Activated CD4-positive, alpha-beta T cell treated with anti-CD3 and anti-CD28 coated beads for 1 hour (primary cell): ENCODE measurements around the gene NAV1.
"Not testable (repeated sequence)": the region's sequence is repeated elsewhere in the genome, so short reads cannot be mapped to it uniquely, and the experiment has no call there.

Experiments
- DNase-seq: peaks from one replicate; pipeline ENCODE4 v3.0.0-alpha.2; 2020

The NAV1 gene

DNA sequence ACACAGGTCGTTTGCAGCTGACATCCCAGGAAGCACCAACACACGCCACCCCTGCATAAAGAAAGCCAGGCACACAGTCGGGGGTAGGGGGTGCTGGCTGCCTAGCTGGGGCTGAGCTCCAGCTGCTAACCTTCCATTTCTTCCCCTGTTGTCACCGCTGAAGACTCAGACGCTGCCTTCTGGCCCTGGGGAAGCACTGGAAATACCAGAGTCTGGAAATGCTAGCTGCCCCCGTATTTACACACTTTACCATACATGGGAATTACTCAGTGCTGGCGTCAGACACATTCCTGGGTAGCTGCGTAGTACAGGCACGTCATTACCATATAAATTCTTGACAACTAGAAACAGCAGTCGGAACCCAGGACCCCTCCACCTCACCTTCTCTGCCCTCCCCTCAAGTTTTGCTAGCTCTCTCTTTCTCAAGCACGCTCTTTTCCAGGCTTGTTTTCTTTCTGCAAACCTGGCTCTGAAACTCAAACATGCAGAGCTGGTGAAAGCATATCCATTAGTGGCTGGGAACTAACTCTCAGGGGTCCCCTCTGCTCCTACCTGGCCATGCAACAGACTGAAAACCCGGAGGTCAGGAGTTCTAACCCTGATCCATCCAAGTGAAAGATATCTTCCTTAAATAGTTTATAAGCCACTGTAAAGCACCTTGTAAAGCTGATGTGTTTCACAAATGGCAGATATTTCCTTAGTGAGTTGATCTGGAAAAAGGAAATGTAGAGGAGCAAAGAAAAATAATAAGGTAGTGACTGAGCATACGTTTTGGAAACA is 35.3 kb upstream of the NAV1 start:
- no peak for DNase-seq

DNA sequence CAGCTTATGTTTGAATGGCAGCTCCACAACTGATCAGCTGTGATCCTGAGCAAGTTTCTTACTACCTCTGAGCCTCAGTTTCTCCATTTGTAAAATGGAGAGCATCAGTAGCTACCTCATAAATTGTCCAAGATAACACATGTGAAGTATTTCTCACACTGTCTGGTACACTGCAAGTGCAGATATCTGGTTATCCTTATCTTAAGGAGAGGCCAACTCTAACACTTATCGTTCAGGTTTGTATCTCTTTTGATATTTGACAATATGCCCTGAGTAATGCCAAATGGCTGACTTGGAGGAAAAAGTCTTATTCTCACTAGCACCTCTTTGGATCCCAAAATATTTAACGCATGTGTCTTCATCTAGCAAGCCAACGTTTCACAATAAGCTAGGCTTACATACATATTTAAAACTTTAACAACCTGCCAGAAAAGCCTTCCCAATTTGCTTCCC is 34.7 kb upstream of the NAV1 start:
- no peak for DNase-seq

DNA sequence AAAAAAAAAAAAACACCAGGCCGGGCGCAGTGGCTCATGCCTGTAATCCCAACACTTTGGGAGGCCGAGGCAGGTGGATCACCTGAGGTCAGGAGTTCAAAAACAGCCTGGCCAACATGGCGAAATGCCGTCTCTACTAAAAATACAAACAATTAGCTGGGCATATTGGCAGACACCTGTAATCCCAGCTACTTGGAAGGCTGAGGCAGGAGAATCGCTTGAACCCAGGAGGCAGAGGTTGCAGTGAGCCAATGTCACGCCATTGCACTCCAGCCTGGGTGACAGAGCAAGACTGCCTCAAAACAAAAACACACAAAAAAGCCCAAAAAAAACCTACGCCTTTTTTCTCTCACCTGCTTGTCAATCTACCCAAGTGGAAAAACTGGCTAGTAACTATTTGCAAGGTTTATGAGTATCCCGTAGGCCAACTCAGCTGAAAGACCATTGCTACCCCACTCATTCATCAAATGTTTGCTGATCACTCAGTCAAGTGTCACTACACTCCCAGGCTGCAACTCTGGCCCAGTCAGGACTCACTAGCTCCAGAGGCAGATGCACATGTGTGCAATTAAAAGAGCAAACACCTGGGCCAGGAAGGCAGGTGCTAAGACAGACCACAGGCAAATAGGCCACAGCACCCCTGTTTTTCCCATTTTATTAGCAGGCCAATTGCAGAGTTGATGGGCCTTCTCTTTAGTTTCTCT is 34.0 kb upstream of the NAV1 start:
- DNase-seq = no peak

GRCh38 chr1:201505503-201505890 is 33.4 kb upstream of the NAV1 start:
- no peak for DNase-seq

GRCh38 chr1:201506092-201506491 is 32.8 kb upstream of the NAV1 start:
- no peak for DNase-seq

DNA sequence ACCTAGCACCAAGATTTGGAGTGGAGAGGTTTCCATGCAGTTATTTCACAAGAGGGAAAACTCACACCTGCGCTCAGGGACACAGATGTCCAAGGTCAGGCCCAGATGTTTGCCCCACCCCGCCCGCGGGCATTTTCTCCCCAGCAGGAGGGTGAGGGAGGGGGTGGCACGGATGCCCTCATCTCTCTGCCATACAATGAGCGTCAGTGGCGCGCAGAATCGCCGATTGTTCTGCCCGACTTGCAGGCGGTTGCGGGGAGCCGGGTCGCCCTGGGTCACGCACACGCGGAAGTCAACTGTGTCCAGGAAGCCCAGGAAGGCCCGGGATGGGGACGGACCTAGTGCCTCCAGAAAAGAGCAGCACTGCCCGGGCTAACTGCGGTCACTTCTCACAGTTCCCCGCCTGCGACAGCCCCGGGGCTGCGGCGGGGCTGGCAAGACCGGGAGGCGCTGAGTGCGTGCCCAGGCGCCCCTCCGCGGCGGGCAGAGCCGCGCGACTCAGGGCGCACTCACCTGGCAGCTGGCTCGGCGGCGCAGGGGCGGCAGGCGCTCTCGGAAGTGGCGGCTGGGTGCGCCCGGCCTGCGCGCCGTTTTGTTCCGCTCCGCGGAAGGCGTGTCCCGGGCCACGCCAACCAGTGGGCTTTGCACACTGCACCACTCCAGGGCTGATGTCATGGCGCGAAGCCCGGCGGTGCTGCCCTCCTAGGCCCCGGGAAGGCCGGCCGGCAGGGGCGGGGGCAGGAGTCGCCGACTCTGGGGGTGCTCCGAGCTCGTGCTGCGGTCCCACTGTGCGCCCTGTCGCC is 32.2 kb upstream of the NAV1 start, which contains the start of gene CSRP1:
TSS of gene CSRP1 (minus strand) at position 567 of the 803 bp plus-strand sequence. CDS start 10,820 bp downstream, outside the sequence.
- DNase-seq = peak; percentile 74

DNA sequence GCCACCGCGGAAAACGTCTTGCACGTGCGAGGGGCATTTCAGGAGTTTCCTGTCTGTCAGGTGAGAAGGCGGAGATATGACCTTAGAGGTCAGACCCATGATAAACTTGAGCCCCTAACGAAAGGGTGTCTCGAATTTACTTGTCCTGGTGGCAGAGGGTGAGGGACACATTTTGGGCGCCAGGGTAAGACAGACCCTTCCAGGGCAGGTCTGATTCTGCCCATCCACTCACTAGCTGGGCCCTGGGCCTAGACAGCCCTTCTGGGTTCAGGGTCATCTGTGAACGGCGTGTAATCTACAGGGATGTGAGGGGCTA is 31.6 kb upstream of the NAV1 start:
- DNase-seq = no peak

- no peak for DNase-seq
These were observed 30.1 kb upstream of the NAV1 start for GRCh38 chr1:201508809-201509208.

DNA sequence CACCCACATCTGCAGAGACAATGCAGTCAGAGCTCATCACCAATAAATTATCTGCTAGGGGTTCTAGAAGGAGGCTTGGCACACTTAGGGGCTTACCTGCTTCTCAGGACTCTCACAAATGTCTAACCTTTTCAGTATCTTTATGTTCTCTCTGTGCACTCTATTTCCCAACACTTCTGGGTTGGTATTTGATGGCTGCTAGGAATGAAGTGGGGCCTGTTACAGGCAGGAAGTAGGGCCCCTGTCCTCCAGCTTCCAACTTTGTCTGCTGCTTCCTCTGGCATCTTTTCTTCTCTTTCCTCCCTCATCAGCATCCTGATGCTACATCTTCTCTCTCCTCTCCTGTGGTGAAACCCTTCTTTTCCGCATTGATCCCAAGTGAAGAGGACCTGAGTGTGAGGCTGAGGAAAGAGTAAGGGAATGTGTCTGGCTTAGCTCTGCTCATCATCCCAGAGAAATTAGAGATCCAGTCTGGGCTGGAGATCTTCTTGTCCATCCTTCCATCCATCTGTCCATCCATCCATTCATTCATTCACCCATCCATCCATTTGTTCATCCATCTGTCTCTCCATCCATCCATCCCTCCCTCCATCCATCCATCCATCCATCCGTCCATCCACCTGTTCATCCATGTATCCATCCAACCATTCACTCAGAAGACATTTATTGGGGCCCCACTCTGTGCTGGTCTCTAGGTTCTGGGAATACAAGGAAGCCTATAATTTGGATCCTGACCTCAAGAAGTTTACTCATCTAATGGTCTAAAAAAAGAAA is 29.1 kb upstream of the NAV1 start:
- no peak for DNase-seq

DNA sequence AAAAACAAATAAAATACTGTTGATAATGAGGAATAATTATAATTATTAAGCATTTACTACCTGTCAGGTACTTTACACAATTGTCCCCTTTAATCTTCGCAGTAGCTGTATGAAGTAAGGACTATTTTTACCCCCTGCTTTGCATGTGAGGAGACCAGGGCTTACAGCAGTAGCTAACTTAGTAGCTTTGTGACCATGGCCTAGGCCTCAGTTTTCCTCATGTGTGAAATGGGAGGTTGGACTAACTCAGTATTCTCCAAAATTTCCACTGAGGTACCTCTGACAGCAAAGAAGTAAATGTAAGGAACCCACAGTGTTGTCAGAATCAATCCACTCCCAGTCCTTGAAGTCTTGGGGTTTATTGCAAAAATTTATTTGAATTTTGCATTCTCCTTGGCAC is 28.2 kb upstream of the NAV1 start:
- no peak for DNase-seq

DNA sequence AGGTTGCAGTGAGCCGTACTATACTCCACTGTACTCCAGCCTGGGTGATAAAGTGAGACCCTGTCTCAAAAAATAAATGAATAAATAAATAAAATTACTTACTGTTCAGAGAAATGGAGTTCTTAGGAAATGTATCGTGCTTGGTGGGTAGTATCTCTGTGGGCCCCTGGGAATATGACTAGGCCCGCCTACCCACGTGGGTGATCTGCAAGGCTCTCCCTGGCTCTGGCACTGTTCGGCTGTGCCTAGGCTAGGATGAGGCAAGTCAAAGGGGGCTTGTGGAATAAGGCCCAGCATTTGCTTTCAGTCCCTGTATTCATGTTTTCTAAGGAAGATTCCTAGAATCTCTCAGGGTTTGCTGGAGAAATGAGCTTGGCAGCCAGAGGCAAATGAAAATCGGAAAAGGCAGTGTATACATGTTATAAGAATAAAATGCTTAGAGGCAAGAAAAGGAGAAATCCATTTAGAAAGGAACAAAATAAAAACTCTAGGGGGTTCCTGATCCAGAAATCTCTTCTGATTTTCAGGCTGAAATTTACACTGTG is 27.5 kb upstream of the NAV1 start:
- DNase-seq = no peak

GRCh38 chr1:201511941-201512539 is 26.9 kb upstream of the NAV1 start:
- DNase-seq = no peak

DNA sequence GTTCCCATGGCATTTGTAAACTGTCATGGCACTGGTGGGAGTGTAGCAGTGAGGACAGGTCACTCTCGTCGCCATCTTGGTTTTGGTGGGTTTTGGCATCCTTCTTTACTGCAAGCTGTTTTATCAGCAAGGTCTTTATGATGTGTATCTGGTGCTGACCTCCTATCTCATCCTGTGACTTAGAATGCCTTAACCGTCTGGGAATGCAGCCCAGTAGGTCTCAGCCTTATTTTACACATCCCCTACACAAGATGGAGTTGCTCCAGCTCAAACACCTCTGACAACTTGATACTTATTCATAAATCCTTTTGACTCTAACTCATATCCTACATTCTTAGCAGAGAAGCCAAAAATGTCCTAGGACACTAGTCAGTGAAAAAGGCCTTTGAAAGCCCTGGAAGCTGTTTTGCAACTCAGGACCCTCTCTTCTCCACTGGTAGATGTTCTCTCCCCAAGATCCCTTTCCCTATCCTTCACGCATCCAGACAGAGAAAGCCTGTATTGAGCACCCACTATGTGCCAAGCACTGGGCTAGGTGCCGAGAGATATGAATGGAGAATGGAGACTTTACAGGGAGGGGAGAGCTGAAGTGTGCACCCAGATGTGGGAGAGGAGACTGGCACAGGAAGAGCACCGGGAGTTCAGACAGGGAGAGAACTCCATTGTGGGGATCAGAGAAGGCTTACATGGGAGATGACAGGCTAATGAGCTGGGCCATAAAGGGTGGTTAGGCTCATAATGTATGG is 25.3 kb upstream of the NAV1 start:
- no peak for DNase-seq

DNA sequence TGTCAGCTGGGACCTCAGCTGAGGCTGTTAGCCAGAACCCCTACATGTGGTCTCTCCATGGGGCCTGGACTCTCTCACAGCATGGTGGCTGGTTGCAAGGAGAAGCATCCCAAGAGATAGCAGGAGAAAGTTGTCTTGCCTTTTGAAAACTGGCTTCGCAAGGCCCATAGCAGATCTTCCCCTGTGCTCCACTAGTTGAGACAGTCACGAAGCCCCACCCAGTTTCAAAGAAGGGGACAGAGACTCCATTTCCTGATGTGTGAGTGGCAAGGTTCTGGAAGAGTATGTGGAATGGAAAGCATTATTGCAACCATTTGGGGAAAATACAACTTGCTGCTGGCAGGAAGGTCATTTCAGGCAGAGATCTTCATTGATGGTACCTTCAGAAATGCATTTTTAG is 24.5 kb upstream of the NAV1 start:
- DNase-seq = no peak

DNA sequence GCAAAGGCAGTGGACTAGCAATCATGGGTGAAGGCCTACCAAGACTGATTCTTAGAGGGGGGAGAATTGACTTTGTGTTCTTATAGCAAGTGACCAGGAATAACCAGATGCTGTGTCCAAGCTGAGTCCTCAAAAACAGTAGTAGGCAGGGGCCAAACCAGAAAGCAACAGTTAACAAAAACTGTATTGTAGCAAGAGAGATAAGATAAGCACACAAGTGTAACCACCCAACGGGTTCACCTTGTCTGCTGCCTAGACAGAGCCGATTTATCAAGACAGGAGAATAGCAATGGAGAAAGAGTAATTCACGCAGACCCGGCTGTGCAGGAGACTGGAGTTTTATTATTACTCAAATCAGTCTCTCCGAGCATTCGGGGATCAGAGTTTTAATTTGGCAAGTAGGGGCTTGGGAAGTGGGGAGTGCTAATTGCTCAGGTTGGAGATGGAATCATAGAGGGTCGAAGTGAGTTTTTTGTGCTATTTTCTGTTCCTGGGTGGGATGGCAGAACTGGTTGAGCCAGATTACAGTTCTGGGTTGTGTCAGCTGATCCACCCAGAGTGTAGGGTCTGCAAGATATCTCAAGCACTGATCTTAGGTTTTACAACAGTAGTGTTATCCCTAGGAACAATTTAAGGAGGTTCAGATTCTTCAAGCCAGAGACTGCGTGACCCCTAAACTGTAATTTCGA is 23.7 kb upstream of the NAV1 start:
- no peak for DNase-seq

DNA sequence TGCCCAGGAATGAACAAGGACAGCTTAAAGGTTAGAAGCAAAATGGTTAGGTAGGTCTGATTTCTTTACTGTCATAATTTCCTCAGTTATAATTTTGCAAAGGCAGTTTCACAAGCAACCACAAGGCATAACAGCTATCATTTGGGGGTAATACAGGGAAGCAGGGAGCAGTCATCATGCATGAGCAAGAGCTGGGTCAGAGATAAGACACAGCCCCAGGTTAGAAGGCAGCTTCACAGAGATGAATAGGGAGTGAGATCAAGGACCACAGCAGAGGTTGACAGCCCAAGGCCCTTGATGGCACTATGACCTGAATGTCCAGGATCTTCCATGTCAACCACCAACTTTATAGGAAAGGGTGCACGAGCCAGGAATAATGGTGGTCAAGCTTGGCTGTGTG is 23.0 kb upstream of the NAV1 start:
- DNase-seq = no peak

DNA sequence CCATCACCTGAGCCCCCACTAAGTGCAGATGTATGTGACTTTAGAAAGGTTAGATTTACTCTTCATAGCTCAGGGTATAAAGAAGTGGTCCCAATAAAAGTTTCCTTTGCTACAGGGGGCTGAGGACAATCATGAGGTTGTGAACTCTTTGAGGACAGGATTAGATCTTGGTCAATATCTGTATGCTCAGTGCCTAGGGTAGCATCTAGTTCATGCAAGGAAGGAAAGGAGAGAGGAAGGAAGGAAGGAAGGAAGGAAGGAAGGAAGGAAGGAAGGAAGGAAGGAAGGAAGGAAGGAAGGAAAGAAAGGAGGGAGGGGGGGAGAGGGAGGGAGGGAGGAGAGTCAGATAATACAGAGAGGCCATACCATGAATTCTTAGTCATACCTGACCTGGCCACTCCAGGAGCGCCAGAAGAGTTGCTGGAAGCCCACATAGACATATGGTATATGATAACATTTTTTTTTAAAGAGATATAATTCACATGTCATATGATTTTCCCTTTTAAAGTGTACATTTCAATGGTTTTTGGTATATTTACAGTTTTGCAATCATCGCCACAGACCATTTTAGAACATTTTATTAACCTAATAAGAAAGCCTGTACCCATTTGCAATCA is 22.3 kb upstream of the NAV1 start:
- DNase-seq = no peak

GRCh38 chr1:201517631-201518030 is 21.3 kb upstream of the NAV1 start:
- DNase-seq = no peak

DNA sequence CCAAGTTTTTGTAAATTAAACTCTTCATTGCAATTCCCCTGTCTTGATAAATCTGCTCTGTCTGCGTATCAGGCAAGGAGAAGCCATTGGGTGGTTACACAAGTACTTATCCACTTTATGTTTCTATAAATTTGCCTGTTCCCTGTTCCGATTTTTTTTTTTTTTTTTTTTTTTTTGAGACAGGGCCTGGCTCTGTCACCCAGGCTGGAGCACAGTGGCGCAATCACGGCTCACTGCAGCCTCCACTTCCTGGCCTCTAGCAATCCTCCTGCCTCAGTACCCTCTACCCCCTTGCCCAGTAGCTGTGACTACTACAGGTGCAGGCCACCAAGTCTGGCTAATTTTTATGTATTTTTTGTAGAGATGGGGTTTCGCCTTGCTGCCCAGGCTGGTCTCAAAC is 20.9 kb upstream of the NAV1 start:
- DNase-seq = no peak

DNA sequence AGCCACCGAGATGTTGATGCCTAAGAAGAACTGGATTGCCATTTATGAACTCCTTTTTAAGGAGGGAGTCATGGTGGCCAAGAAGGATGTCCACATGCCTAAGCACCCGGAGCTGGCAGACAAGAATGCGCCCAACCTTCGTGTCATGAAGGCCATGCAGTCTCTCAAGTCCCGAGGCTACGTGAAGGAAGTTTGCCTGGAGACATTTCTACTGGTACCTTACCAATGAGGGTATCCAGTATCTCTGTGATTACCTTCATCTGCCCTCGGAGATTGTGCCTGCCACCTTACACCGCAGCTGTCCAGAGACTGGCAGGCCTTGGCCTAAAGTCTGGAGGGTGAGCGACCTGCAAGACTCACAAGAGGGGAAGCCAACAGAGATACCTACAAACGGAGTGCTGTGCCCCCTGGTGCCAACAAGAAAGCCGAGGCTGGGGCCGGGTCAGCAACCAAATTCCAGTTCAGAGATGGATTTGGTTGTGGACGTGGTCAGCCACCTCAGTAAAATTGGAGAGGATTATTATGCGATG is 18.8 kb upstream of the NAV1 start:
- not testable (repeated sequence) for DNase-seq
